GM19463 (cell line): ENCODE data around the gene WDFY3.

Source experiments
- ATAC-seq: cut with Tn5 transposase; IDR thresholded peaks from one replicate; pipeline ENCODE4 v1.9.1; 2021; ENCODE audit warnings: mild to moderate bottlenecking, moderate library complexity; ENCODE audit not compliant: unreplicated experiment

WDFY3 gene

GRCh38 chr4:84952004-84952403 lies 14.5 kb downstream of the WDFY3 start:
- ATAC-seq = no peak

GRCh38 chr4:84948056-84948455 lies 18.4 kb downstream of the WDFY3 start:
- no peak for ATAC-seq

GRCh38 chr4:84944947-84945346 lies 21.5 kb downstream of the WDFY3 start:
- ATAC-seq = no peak

GRCh38 chr4:84940960-84941359 lies 25.5 kb downstream of the WDFY3 start:
- no peak for ATAC-seq

GRCh38 chr4:84939113-84939512 lies 27.4 kb downstream of the WDFY3 start:
- ATAC-seq = no peak

GRCh38 chr4:84938316-84938715 lies 28.2 kb downstream of the WDFY3 start:
- no peak for ATAC-seq

- ATAC-seq = no peak
Measured at GRCh38 chr4:84937381-84937977, 29.0 kb downstream of the WDFY3 start.

GRCh38 chr4:84936123-84936522 lies 30.4 kb downstream of the WDFY3 start:
- ATAC-seq = no peak

- no peak for ATAC-seq
Measured at GRCh38 chr4:84932462-84932861, 34.0 kb downstream of the WDFY3 start.

GRCh38 chr4:84931961-84932360 lies 34.5 kb downstream of the WDFY3 start:
- no peak for ATAC-seq

GRCh38 chr4:84931274-84931673 lies 35.2 kb downstream of the WDFY3 start:
- no peak for ATAC-seq

GRCh38 chr4:84928089-84928488 lies 38.4 kb downstream of the WDFY3 start:
- ATAC-seq = no peak

- ATAC-seq = no peak
Measured at GRCh38 chr4:84927428-84927827, 39.1 kb downstream of the WDFY3 start.

- ATAC-seq = no peak
Measured at GRCh38 chr4:84925558-84925957, 40.9 kb downstream of the WDFY3 start.

- ATAC-seq = no peak
Measured at GRCh38 chr4:84924434-84924833, 42.1 kb downstream of the WDFY3 start.

- no peak for ATAC-seq
Measured at GRCh38 chr4:84920617-84921016, 45.9 kb downstream of the WDFY3 start.

GRCh38 chr4:84917869-84918600 lies 48.5 kb downstream of the WDFY3 start:
- no peak for ATAC-seq

GRCh38 chr4:84917086-84917821 lies 49.2 kb downstream of the WDFY3 start:
- ATAC-seq = no peak

GRCh38 chr4:84916227-84916626 lies 50.3 kb downstream of the WDFY3 start:
- ATAC-seq = no peak

GRCh38 chr4:84915396-84915780 lies 51.1 kb downstream of the WDFY3 start:
- ATAC-seq = no peak

- ATAC-seq = no peak
Measured at GRCh38 chr4:84914686-84915395, 51.6 kb downstream of the WDFY3 start.
